ENCODE results near the gene PCDH10. TPM values are rescaled to one million over a fixed set of nuclear protein-coding genes. Genes with fewer than 3 reads are reported as not detected.
"Not testable (repeated sequence)": the region's sequence is repeated elsewhere in the genome, so short reads cannot be mapped to it uniquely, and the experiment has no call there.

PCDH10 gene
- total RNA-seq, 1 donor from 2014 or later = 0.40 TPM

DNA sequence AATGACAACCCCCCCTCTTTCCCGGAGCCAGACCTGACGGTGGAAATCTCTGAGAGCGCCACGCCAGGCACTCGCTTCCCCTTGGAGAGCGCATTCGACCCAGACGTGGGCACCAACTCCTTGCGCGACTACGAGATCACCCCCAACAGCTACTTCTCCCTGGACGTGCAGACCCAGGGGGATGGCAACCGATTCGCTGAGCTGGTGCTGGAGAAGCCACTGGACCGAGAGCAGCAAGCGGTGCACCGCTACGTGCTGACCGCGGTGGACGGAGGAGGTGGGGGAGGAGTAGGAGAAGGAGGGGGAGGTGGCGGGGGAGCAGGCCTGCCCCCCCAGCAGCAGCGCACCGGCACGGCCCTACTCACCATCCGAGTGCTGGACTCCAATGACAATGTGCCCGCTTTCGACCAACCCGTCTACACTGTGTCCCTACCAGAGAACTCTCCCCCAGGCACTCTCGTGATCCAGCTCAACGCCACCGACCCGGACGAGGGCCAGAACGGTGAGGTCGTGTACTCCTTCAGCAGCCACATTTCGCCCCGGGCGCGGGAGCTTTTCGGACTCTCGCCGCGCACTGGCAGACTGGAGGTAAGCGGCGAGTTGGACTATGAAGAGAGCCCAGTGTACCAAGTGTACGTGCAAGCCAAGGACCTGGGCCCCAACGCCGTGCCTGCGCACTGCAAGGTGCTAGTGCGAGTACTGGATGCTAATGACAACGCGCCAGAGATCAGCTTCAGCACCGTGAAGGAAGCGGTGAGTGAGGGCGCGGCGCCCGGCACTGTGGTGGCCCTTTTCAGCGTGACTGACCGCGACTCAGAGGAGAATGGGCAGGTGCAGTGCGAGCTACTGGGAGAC, 1.6 kb downstream of the PCDH10 start:
- no peak for DNase-seq (ENCODE audit: low read depth)

- DNase-seq (ENCODE audit: low read depth) = no peak
These were observed 2.2 kb downstream of the PCDH10 start for GRCh38 chr4:133151341-133151690.

DNA sequence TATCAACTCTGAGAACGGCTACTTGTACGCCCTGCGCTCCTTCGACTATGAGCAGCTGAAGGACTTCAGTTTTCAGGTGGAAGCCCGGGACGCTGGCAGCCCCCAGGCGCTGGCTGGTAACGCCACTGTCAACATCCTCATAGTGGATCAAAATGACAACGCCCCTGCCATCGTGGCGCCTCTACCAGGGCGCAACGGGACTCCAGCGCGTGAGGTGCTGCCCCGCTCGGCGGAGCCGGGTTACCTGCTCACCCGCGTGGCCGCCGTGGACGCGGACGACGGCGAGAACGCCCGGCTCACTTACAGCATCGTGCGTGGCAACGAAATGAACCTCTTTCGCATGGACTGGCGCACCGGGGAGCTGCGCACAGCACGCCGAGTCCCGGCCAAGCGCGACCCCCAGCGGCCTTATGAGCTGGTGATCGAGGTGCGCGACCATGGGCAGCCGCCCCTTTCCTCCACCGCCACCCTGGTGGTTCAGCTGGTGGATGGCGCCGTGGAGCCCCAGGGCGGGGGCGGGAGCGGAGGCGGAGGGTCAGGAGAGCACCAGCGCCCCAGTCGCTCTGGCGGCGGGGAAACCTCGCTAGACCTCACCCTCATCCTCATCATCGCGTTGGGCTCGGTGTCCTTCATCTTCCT, 2.7 kb downstream of the PCDH10 start:
- no peak for DNase-seq (ENCODE audit: low read depth)

DNA sequence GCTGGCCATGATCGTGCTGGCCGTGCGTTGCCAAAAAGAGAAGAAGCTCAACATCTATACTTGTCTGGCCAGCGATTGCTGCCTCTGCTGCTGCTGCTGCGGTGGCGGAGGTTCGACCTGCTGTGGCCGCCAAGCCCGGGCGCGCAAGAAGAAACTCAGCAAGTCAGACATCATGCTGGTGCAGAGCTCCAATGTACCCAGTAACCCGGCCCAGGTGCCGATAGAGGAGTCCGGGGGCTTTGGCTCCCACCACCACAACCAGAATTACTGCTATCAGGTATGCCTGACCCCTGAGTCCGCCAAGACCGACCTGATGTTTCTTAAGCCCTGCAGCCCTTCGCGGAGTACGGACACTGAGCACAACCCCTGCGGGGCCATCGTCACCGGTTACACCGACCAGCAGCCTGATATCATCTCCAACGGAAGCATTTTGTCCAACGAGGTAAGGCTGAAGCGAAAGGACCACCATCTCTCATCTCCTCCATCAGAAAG, 3.3 kb downstream of the PCDH10 start:
- no peak for DNase-seq (ENCODE audit: low read depth)

DNA sequence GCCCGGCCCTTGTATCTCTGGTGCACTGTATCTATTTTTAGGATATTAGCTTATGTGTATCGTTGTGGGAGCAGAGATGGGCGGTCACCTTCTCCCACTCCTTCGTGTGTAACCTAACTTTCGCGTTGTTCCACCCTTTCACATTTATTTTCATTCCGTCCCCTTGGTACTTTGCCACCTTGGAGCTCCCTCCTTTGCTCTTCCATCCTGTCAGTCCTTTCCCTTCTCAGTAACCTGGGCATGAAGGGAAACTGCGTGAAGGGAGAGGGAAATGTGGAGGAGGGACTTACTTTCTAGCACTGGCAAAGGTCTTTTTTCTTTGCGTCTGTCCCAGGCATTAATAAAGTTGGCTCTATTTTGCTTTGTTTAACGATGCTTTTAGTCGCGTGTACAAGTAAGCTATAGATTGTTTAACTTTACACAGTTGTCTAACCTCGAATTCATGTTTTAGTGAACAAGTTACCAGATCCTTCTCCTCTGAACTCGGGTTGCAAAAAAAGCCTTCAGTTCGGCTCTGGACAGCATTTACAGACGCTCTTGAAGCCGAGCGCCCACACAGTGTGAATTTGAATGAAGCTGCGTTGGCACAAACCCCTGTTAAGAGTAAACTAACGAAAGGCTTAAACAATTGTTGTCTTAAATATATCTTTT, 3.9 kb downstream of the PCDH10 start:
- no peak for DNase-seq (ENCODE audit: low read depth)

DNA sequence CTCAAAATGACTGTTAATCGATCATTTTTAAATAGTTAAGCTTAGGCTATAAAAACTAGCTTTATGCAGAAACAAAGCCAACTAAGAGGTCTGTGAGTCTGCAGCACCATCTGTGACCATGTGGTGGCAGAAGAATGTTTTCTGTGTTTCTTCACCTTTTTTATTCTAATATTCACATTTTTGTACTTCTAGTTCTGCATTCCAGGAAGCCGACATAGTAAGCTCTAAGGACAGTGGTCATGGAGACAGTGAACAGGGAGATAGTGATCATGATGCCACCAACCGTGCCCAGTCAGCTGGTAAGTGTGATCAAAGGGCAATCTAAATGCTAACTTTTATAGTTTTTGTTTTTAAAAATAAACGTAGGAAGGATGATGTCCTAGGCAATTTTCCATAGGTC, 5.6 kb downstream of the PCDH10 start:
- peak; percentile 40 for DNase-seq (ENCODE audit: low read depth)

DNA sequence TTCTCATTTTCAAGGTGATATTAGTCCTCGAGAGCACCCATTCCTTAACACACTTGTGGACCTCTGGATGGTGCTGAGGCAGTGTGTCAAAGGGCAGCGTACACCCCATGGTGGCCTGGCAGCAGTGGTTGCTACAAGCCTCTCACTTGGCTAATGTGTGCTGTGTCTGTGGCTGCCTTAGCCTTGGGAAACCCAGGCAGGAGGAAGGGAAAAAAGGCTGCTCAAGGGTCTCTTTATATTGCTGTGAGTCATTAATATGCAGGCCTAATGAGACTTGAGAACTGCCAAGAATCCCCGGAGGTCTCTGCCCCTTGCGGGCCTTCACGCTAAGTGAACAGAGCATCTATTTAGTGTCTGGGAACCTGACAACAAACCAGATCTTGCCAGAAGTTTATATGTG, 7.0 kb downstream of the PCDH10 start:
- DNase-seq (ENCODE audit: low read depth) = no peak

DNA sequence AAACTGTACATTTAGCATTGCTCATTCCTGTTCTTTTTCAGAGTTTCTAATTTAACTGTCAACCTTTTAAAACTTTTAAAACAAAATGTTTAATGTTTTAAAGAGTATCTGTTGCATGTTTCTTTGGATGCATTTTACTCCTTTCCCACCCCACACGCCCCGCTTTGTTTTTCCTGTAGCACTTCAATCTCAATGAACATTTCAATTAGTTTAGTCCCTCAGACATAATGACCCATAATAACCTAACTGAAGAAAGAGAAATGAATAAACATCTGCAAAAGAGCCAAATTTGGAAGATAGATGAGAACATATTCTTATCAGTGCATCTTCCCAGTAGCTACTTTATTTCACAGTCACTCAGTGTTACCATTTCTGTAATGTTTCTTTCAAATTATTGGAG, 7.5 kb downstream of the PCDH10 start:
- no peak for DNase-seq (ENCODE audit: low read depth)

GRCh38 chr4:133157460-133158160, 8.5 kb downstream of the PCDH10 start:
- no peak for DNase-seq (ENCODE audit: low read depth)

- no peak for DNase-seq (ENCODE audit: low read depth)
These were observed 11.8 kb downstream of the PCDH10 start for GRCh38 chr4:133160853-133161252.

DNA sequence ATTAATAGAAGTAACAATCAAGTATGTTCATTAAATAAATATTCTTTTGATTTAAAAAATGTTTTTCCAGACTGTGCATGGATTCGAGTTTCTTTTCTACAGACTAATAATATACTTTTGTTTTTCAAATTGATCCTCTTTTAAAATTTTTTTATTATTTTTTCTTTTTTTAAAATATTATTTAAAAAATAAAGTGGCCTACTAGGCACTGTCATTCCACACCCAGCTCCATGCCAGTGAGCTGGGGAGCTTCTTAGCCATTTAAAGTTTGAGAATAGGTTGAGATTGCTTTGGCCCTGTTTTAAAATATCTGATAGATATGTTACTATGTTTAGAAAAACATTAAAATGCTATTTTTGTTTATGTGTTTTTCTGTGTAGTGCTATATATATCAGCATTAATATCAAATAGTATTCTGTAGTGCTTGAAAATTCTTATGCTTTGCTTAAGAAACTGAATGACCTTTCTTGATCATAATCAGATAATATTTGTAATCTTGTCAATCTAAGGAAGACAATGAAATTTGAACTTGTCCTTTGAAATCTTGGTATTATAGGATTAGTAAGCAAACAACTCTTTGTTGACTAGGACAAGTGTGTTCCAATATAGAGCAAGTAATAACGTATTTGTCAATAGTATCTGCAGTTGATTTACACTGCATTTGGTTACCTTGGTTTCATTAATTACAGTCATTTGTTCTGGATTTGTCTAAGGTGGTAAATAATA, 12.6 kb downstream of the PCDH10 start:
- DNase-seq (ENCODE audit: low read depth) = no peak

DNA sequence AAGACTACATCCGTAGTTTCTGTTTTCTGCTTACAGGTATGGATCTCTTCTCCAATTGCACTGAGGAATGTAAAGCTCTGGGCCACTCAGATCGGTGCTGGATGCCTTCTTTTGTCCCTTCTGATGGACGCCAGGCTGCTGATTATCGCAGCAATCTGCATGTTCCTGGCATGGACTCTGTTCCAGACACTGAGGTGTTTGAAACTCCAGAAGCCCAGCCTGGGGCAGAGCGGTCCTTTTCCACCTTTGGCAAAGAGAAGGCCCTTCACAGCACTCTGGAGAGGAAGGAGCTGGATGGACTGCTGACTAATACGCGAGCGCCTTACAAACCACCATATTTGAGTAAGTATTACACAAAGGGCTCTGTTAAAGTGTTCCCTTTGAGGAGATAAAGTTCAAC, 13.8 kb downstream of the PCDH10 start:
- DNase-seq (ENCODE audit: low read depth) = no peak

- DNase-seq (ENCODE audit: low read depth) = no peak
These were observed 29.9 kb downstream of the PCDH10 start for GRCh38 chr4:133178956-133179355.

DNA sequence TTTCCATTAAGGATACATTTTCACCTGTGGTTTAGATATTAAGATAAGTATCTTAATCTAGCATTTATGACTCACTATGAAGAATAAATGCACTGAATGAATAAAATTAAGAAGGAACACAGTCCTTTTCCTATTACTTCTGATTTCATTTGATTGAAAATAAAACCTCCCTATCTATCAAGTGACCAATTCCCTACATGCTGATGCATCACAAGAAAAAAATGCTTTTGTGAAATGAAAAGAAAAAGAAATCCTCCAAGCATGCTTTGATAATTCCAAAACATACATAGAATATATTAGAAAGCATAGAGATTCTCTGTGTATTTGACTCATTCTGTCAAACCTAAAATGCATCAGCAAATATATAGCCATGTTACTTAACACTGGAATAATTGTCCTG, 37.1 kb downstream of the PCDH10 start:
- DNase-seq (ENCODE audit: low read depth) = no peak

- no peak for DNase-seq (ENCODE audit: low read depth)
These were observed 37.8 kb downstream of the PCDH10 start for GRCh38 chr4:133186845-133187244.

DNA sequence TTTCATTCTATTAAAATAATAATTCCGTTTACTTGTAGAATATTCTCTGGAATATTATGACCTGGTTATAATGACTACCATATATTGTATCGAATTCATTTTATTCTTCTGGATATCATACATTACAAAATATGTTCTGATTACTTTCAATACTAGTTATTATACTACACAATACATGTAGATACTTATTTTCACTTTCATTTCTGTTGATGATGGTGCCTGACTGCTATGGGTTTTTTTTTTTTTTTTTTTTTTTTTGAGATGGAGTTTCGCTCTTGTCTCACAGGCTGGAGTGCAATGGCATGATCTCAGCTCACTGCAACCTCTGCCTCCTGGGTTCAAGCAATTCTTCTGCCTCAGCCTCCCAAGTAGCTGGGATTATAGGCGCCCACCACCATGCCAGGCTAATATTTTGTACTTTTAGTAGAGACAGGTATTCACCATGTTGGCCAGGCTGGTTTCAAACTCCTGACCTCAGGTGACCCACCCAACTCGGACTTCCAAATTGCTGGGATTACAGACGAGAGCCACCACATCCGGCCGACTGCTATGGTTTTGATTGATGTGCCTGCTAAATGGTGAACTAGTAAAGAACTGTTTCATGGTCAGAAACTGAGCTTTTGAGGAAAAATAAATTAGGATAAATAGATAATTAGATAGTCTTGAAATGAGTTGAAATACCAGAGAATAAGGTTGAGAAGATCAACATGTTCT, 39.5 kb downstream of the PCDH10 start:
- DNase-seq (ENCODE audit: low read depth) = no peak

DNA sequence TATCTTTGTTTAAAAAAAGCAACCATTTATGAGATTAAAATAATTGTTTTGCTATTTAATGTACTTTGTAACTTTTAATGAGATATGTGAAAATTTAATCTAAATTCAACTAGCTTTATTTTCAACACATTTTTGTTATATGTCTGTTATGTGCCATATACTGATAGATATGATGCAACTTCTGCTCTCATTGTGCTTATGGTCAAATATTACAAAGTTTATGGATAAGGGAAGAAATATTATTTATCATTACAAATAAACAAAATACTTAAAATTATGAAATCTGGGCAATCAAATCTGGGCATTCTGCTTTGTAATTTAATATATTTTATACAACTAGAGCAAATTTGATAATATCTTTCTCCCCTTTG, 40.0 kb downstream of the PCDH10 start:
- no peak for DNase-seq (ENCODE audit: low read depth)

DNA sequence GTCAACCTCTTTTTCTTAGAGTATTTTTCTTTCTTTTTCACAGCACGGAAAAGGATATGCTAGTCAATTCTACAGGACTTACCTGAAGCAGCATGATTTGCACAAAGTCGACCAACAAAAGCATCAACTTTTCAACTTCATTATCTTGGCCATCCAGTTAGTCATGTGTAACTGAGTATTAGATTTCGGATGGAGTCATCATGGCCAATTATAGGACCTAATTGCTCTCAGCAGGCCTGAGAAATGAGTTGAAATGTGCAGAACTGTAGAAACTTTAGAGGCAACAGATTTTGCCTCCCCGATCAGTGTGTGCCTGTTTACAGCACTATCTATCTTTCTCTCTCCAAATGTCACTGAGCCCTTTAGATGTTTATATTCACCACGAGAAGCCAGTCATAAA, 41.0 kb downstream of the PCDH10 start:
- no peak for DNase-seq (ENCODE audit: low read depth)

GRCh38 chr4:133208694-133209285, 59.7 kb downstream of the PCDH10 start:
- no peak for DNase-seq (ENCODE audit: low read depth)

- DNase-seq (ENCODE audit: low read depth) = no peak
These were observed 84.8 kb downstream of the PCDH10 start for GRCh38 chr4:133233922-133234321.

DNA sequence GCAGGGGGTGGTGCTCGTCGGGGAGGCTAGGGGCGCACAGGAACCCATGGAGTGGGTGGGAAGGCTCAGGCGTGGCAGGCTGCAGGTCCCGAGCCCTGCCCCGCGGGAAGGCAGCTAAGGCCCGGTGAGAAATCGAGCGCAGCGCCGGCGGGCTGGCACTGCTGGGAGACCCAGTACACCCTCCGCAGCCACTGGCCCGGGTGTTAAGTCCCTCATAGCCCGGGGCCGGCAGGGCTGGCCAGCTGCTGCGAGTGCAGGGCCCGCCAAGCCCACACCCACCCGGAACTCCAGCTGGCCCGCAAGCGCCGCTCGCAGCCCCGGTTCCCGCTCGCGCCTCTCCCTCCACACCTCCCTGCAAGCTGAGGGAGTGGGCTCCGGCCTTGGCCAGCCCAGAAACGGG, 91.4 kb downstream of the PCDH10 start:
- not testable (repeated sequence) for DNase-seq (ENCODE audit: low read depth)

All from renal cortical epithelial cell (primary cell).